ENCODE measurements around the gene KDM3B. TPM values are rescaled to one million over a fixed set of nuclear protein-coding genes. Genes with fewer than 3 reads are reported as not detected.

KDM3B gene
- total RNA-seq, 1 donor from 2014 or later: 40.7 TPM

DNA sequence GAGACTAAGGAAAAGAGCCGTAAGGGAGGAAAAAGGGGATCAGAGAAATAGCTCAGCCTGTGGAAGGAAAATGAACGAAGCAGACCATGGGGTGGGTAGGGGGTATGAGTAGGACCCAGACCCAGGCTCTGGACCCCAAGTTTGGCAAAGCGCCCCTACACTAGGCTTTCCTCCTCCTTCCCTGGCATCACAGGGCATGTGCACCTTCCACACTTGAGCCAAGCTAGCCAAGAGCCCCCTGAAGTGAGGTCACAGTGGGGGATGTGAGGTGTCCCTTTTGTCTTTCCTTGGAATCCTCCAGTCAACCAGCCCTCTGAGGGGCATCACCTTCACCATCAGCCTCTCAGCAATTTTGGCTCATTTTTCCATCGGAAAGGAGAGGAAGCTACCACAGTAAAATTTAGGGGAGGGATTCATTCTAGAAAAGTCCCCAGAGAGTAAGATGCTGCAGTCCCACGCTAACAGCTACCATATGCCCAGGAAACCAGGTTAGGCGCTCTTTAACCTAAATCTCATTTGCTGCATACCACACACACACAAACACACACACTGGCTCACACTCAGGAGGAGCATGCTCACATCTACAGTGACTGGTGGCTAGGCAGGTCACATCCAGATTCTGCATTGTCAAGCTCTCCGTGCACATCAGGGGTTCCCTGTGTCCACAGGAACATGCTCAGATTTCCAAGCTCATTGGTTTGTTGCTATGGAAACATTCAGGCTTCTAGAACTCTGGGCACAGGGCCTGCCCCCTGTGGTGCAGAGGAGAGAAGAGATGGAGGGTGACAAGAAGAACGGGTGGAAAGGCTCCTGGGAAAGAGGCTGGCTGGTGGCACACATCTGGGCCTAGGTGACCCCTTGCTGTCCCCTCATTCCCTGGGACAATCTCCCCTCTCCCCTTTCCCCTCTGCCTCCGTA is 96.3 kb downstream of the KDM3B start:
- H3K4me3 ChIP-seq: no peak overlapping the region
- H3K9me3 ChIP-seq (replicated peaks): no peaks in the 10 kb centered on the region
- no peak overlapping the region for H3K27ac ChIP-seq (replicated peaks)
- TF ChIP-seq CTCF (IDR thresholded peaks at IDR 0.05; ENCODE audit: borderline replicate concordance): no peak
- peaks cover 9% of the 10 kb centered on the region for H3K4me1 ChIP-seq
- intact Hi-C loops (cut with micrococcal nuclease): no loop called here
- H3K27me3 ChIP-seq (ENCODE audit: low read depth): no peaks in the 10 kb centered on the region
- no peaks in the 10 kb centered on the region for H3K36me3 ChIP-seq
- no peak for DNase-seq

- peak; percentile 89 for DNase-seq
- no peaks in the 10 kb centered on the region for H3K27me3 ChIP-seq (ENCODE audit: low read depth)
- peaks cover 9% of the 10 kb centered on the region for H3K4me1 ChIP-seq
- no peaks in the 10 kb centered on the region for H3K36me3 ChIP-seq
- no peak overlapping the region for H3K4me3 ChIP-seq
- H3K9me3 ChIP-seq (replicated peaks): no peaks in the 10 kb centered on the region
- H3K27ac ChIP-seq (replicated peaks): no peak overlapping the region
- intact Hi-C loops (cut with micrococcal nuclease): no loop called here
- peak; percentile 96 for TF ChIP-seq CTCF (IDR thresholded peaks at IDR 0.05; ENCODE audit: borderline replicate concordance)
These were observed 97.2 kb downstream of the KDM3B start for GRCh38 chr5:138449501-138450239.

GRCh38 chr5:138450971-138451370 is 98.5 kb downstream of the KDM3B start:
- intact Hi-C loops (cut with micrococcal nuclease): no loop called here
- Histone ChIP-seq H3K4me3 (no peak overlapping the region), H3K36me3 (no peaks in the 10 kb centered on the region), H3K27me3 (ENCODE audit: low read depth) (no peaks in the 10 kb centered on the region), H3K27ac (replicated peaks) (no peak overlapping the region), H3K4me1 (peaks cover 9% of the 10 kb centered on the region), H3K9me3 (replicated peaks) (no peaks in the 10 kb centered on the region)
- no peak for DNase-seq
- no peak for TF ChIP-seq CTCF (IDR thresholded peaks at IDR 0.05; ENCODE audit: borderline replicate concordance)

DNA sequence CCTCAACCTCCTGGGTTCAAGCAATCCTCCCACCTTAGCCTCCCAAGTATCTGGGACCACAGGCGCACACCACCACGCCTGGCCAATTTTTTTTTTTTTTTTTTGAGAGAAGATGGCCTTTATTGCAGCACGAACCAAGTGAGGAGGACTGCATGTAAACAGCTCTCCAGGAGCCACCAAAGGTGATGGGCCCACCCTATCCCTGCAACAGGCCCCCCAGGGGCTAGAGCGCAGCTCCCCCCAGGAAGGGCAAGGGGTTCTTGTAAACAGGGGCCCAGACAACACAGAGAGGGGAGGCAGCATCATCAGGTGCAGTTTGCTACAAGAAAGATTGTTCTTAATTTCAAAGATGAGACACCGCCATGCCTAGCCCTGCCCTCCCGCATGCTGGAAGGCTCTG is 100.2 kb downstream of the KDM3B start:
- Histone ChIP-seq H3K27me3 (ENCODE audit: low read depth) (no peaks in the 10 kb centered on the region), H3K27ac (replicated peaks) (no peak overlapping the region), H3K9me3 (replicated peaks) (no peaks in the 10 kb centered on the region), H3K36me3 (no peaks in the 10 kb centered on the region), H3K4me3 (no peak overlapping the region), H3K4me1 (peaks cover 16% of the 10 kb centered on the region)
- TF ChIP-seq CTCF (IDR thresholded peaks at IDR 0.05; ENCODE audit: borderline replicate concordance): no peak
- intact Hi-C loops (cut with micrococcal nuclease): no loop called here
- no peak for DNase-seq

- intact Hi-C loops (cut with micrococcal nuclease): no loop called here
- Histone ChIP-seq H3K4me3 (no peak overlapping the region), H3K27me3 (ENCODE audit: low read depth) (no peaks in the 10 kb centered on the region), H3K4me1 (peaks cover 25% of the 10 kb centered on the region), H3K9me3 (replicated peaks) (no peaks in the 10 kb centered on the region), H3K36me3 (no peaks in the 10 kb centered on the region), H3K27ac (replicated peaks) (no peak overlapping the region)
- TF ChIP-seq CTCF (IDR thresholded peaks at IDR 0.05; ENCODE audit: borderline replicate concordance): no peak
- DNase-seq: no peak
These were observed 101.1 kb downstream of the KDM3B start for GRCh38 chr5:138453590-138453989.

All from left ventricle myocardium inferior (tissue), 1 donor.